ENCODE results near the gene HSDL1. TPM values are rescaled to one million over a fixed set of nuclear protein-coding genes. Genes with fewer than 3 reads are reported as not detected.

The HSDL1 gene
- total and polyA plus RNA-seq, 7 donors, result 11.7 to 39.3 (median 20.4) TPM

GRCh38 chr16:84138824-84139627 is 6.0 kb downstream of the HSDL1 start:
- Histone ChIP-seq H3K9me3 (no peaks in the 10 kb centered on the region), H3K27me3 (ENCODE audit: insufficient read depth in 3 of 3, low read length in 2 of 3) (no peaks in the 10 kb centered on the region), H3K36me3 (ENCODE audit: insufficient read depth in 1 of 2, low read depth in 1 of 2) (no peaks in the 10 kb centered on the region), H3K4me1 (peaks cover 33% of the 10 kb centered on the region), H3K27ac (peak overlapping the region; percentile 87), H3K4me3 (peak overlapping the region; percentile 61)
- DNase-seq, result peak; percentile 42 to 71
- 31 to 51% (median 35%) methylated on average over 14 of the region's 14 CpGs for WGBS, 3 donors
- TF ChIP-seq CTCF (IDR thresholded peaks at IDR 0.05), result no peak
- peak; percentile 85 to 94 (median 92) for ATAC-seq
- intact Hi-C loops (cut with DNase I), result no loop called here

DNA sequence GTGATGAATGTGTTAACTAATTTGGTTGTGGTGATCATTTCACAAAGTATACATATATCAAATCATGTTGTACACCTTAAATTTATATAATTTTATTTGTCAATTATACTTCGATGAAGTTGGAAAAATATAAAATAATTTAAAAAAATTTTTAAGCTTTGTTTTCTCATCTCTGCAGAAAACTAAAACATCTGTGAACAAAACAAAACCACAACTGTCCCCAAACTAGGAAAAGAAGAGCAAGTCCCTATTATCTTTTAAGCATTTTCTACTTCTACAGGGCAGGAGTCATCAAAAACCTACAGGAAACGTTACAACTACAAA is 6.5 kb downstream of the HSDL1 start:
- WGBS, 3 donors, result 43 to 49% (median 46%) methylated on average over 2 of the region's 2 CpGs
- peaks cover 30% of the 10 kb centered on the region for H3K4me1 ChIP-seq
- DNase-seq, result no peak
- intact Hi-C loops (cut with DNase I), result no loop called here
- peak overlapping the region; percentile 61 for H3K4me3 ChIP-seq
- no peaks in the 10 kb centered on the region for H3K36me3 ChIP-seq (ENCODE audit: insufficient read depth in 1 of 2, low read depth in 1 of 2)
- no peaks in the 10 kb centered on the region for H3K27me3 ChIP-seq (ENCODE audit: insufficient read depth in 3 of 3, low read length in 2 of 3)
- ATAC-seq, result no peak
- H3K9me3 ChIP-seq, result no peaks in the 10 kb centered on the region
- TF ChIP-seq CTCF (IDR thresholded peaks at IDR 0.05), result no peak
- H3K27ac ChIP-seq, result peak overlapping the region; percentile 87

- no peaks in the 10 kb centered on the region for H3K9me3 ChIP-seq
- intact Hi-C loops (cut with DNase I), result no loop called here
- H3K4me3 ChIP-seq, result peak overlapping the region; percentile 61
- WGBS, 3 donors, result 93 to 97% (median 97%) methylated on average over 7 of the region's 7 CpGs
- no peak for TF ChIP-seq CTCF (IDR thresholded peaks at IDR 0.05)
- DNase-seq (no peak), ATAC-seq (no peak)
- H3K36me3 ChIP-seq (ENCODE audit: insufficient read depth in 1 of 2, low read depth in 1 of 2), result no peaks in the 10 kb centered on the region
- H3K4me1 ChIP-seq, result peaks cover 24% of the 10 kb centered on the region
- no peaks in the 10 kb centered on the region for H3K27me3 ChIP-seq (ENCODE audit: insufficient read depth in 3 of 3, low read length in 2 of 3)
- H3K27ac ChIP-seq, result peak overlapping the region; percentile 87
These were observed 7.1 kb downstream of the HSDL1 start for GRCh38 chr16:84137769-84138357.

DNA sequence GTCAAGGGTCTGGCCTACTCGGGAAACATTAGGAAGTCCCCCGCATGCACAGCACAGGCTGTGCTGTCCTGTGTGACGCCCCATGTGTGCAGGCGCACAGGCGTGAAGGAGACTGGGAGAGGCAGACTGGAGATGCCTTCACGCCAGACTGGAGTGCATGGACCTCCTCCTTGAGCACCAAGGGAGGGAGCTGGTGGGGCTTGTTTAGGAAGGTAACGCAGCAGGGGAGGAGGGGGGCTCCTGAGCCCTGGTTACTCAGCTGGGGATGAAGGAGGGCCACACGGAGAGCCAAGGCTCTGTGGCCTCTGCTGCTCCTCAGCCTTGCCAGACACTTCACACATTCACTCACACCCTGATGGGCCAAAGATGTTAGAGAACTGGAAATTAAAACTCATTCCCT is 7.7 kb downstream of the HSDL1 start:
- ATAC-seq (no peak), DNase-seq (no peak)
- intact Hi-C loops (cut with DNase I), result no loop called here

More for the DNA sequence above, 7.7 kb downstream of the HSDL1 start:
- TF ChIP-seq CTCF (IDR thresholded peaks at IDR 0.05), result no peak
- H3K4me3 ChIP-seq, result no peak overlapping the region
- H3K36me3 ChIP-seq (ENCODE audit: insufficient read depth in 1 of 2, low read depth in 1 of 2), result no peaks in the 10 kb centered on the region
- 86 to 88% (median 87%) methylated on average over 8 of the region's 8 CpGs for WGBS, 3 donors
- H3K27me3 ChIP-seq (ENCODE audit: insufficient read depth in 3 of 3, low read length in 2 of 3), result no peaks in the 10 kb centered on the region
- no peaks in the 10 kb centered on the region for H3K9me3 ChIP-seq
- no peak overlapping the region for H3K27ac ChIP-seq
- H3K4me1 ChIP-seq, result peaks cover 23% of the 10 kb centered on the region
